K562 (cell line): ENCODE measurements around the gene CHGA. TPM values are rescaled to one million over a fixed set of nuclear protein-coding genes. Genes with fewer than 3 reads are reported as not detected.

Experiments used
- ATAC-seq: fragments of 200-7000 bp; cut with Tn5 transposase; 3 replicates; pipeline ENCODE4 v1.9.1; 2020; ENCODE audit warnings: moderate library complexity
- BruUV-seq: library from RNA; stranded (reverse); fragments of 400-500 nt; replicated peaks from 2 replicates; lab custom pipeline; 2021; lab: Mats Ljungman, UMichigan
- CTCF ChIA-PET: fragments of 300-600 bp; formaldehyde crosslinking; extraction: SDS; loops from one replicate; lab custom pipeline; 2021; ENCODE audit warnings: low intra/inter-chr PET ratio; lab: Yijun Ruan, JAX
- POLR2A ChIA-PET: fragments of 300-600, 350-650 bp; sonication (Branson Sonifier 250); formaldehyde crosslinking; extraction: SDS; loops from one replicate; lab custom pipeline; 2021; ENCODE audit warnings: antibody characterized with exemption, inconsistent platforms; lab: Yijun Ruan, JAX
- DNase-seq, 4 experiments: peaks; one replicate each; pipeline versions ENCODE4 v3.0.0 to v3.0.0-alpha.2; 2011 to 2018; ENCODE audit warnings: low spot score in 3 of 4, mixed read lengths in 3 of 4; ENCODE audit errors: extremely low read depth in 1 of 4
- FAIRE-seq: peaks from 2 replicates; lab custom pipeline; 2011; peaks lifted over from hg19 to GRCh38; lab: Jason Lieb, UNC
- H2AFZ ChIP-seq: 2 replicates; pipeline ENCODE4 v1.6.0; 2011; ENCODE audit warnings: low read depth, low read length, control low read depth, inconsistent platforms
- H3K27ac ChIP-seq: fragments of 200-600 bp; 3 replicates; pipeline ENCODE4 v1.8.0; 2011; ENCODE audit warnings: low read depth, mild to moderate bottlenecking, control low read depth, inconsistent platforms, low read length, moderate library complexity, mixed read lengths; ENCODE audit errors: extremely low read depth
- H3K27me3 ChIP-seq, 2 experiments: fragments of 300-600 bp in 1 of 2; 2 replicates in 1 of 2; 3 replicates in 1 of 2; pipeline versions ENCODE4 v1.6.0 to v1.8.0; 2011; ENCODE audit warnings: inconsistent platforms in 2 of 2, low read length in 2 of 2, mild to moderate bottlenecking in 1 of 2, mixed read lengths in 1 of 2, moderate library complexity in 1 of 2; ENCODE audit not compliant: control insufficient read depth in 2 of 2, insufficient read depth in 2 of 2
- H3K36me3 ChIP-seq: fragments of 300-600 bp; 3 replicates; pipeline ENCODE4 v1.8.0; 2011; ENCODE audit warnings: mild to moderate bottlenecking, low read length, inconsistent platforms; ENCODE audit not compliant: control insufficient read depth, insufficient read depth
- H3K4me1 ChIP-seq, 2 experiments: fragments of 200-600 bp in 1 of 2; replicated peaks in 1 of 2; 2 replicates in 1 of 2; 3 replicates in 1 of 2; pipeline versions ENCODE4 v1.5.1 to v1.8.0; 2011; ENCODE audit warnings: inconsistent platforms in 2 of 2, low read length in 2 of 2, mild to moderate bottlenecking in 1 of 2, mixed read lengths in 1 of 2, moderate library complexity in 1 of 2; ENCODE audit not compliant: control insufficient read depth in 2 of 2, insufficient read depth in 2 of 2
- H3K4me2 ChIP-seq: 2 replicates; pipeline ENCODE4 v1.6.1; 2011; ENCODE audit warnings: low read length, control low read depth, inconsistent platforms, mixed read lengths; ENCODE audit not compliant: insufficient read depth
- H3K4me3 ChIP-seq: fragments of 200-600 bp; sonication (generic), shearing (Covaris generic); 2 replicates; pipeline ENCODE4 v1.5.1; 2016; ENCODE audit warnings: control low read depth, inconsistent platforms
- H3K79me2 ChIP-seq: fragments of 200-600 bp; 3 replicates; pipeline ENCODE4 v1.8.0; 2011; ENCODE audit warnings: low read length, inconsistent platforms; ENCODE audit not compliant: control insufficient read depth, insufficient read depth
- H3K9ac ChIP-seq, 2 experiments: 2 replicates each; pipeline versions ENCODE4 v1.6.0 to v1.6.1; 2011; ENCODE audit warnings: low read depth in 2 of 2, low read length in 2 of 2, control low read depth in 1 of 2, inconsistent platforms in 1 of 2, mild to moderate bottlenecking in 1 of 2, mixed read lengths in 1 of 2; ENCODE audit not compliant: insufficient read depth in 1 of 2
- H3K9me1 ChIP-seq: one replicate; pipeline ENCODE4 v1.6.0; 2011; ENCODE audit warnings: inconsistent platforms, mild to moderate bottlenecking, low read length, moderate library complexity; ENCODE audit not compliant: control insufficient read depth, insufficient read depth
- H3K9me3 ChIP-seq: replicated peaks from 2 replicates; pipeline ENCODE4 v1.5.1; 2011; ENCODE audit warnings: low read depth, low read length, inconsistent platforms; ENCODE audit not compliant: control insufficient read depth, insufficient read depth
- H4K20me1 ChIP-seq: replicated peaks from 2 replicates; pipeline ENCODE4 v1.6.1; 2011; ENCODE audit warnings: low read length, inconsistent platforms, mixed read lengths; ENCODE audit not compliant: control insufficient read depth, insufficient read depth
- IFI16 ChIP-seq: fragments of 250-450 bp; sonication (Bioruptor Pico); IDR thresholded peaks from 2 replicates; pipeline ENCODE4 v2.1.2; 2022; ENCODE audit warnings: mild to moderate bottlenecking, inconsistent platforms
- TBL1XR1 ChIP-seq, 2 experiments: IDR thresholded peaks; 2 replicates each; pipeline ENCODE4 v1.6.1; 2012; ENCODE audit warnings: improper control_type of control experiment in 2 of 2, low read length in 2 of 2, mild to moderate bottlenecking in 1 of 2
- ZNF133 ChIP-seq: fragments of 250-450 bp; sonication (Bioruptor Pico); IDR thresholded peaks from 2 replicates; pipeline ENCODE4 v1.4.0; 2020; ENCODE audit warnings: mild to moderate bottlenecking
- ZNF431 ChIP-seq: sonication (generic); formaldehyde crosslinking; IDR thresholded peaks from 2 replicates; pipeline ENCODE4 v1.8.0; 2022; ENCODE audit warnings: mild to moderate bottlenecking, missing genetic modification reagents
- ZNF785 ChIP-seq: fragments of 250-450 bp; sonication (Bioruptor Pico); IDR thresholded peaks from 2 replicates; pipeline ENCODE4 v1.4.0; 2020; ENCODE audit warnings: mild to moderate bottlenecking
- WGBS: fragments of 100-300 bp; shearing (Covaris generic); methylation state at CpG from one replicate; pipeline ENCODE4 v1.1.6; 2016; ENCODE audit warnings: low coverage, mixed read lengths; ENCODE audit not compliant: insufficient coverage; ENCODE audit errors: missing lambda C conversion rate; 5-methylcytosine and 5-hydroxymethylcytosine counted together
- in situ Hi-C: fragments of 300-500 bp; cut with MboI; formaldehyde crosslinking; loops from 4 replicates; pipeline ENCODE4 v1.15.0; 2018; ENCODE audit warnings: inconsistent platforms, mixed read lengths
- intact Hi-C: fragments of 100-400 bp; cut with micrococcal nuclease; formaldehyde crosslinking; loops from 2 replicates; pipeline ENCODE4 v1.14.2; 2022
- polyA plus RNA-seq, 8 experiments: library from polyadenylated mRNA; depleted of rRNA in 4 of 8; stranded (reverse) in 5 of 8; unstranded in 3 of 8; fragments of >200 nt; fragmentation: Nextera tagmentation in 2 of 8; fragmentation: Illumina TruSeq in 1 of 8; extraction: Ambion mirVana in 2 of 8; extraction: Trizol in 1 of 8; gene quantifications; 2 replicates each; pipeline versions ENCODE4 v1.2.1 to v1.2.3, GENCODE V29; 2011 to 2014; ENCODE audit warnings: inconsistent platforms in 1 of 8, missing spikeins in 1 of 8
- total RNA-seq, 7 experiments: library from RNA; depleted of rRNA in 6 of 7; stranded (reverse); fragments of >200 nt in 6 of 7; fragmentation: Illumina TruSeq in 2 of 7; extraction: Trizol in 2 of 7; gene quantifications; 2 replicates each; pipeline versions ENCODE4 v1.2.1 to v1.2.3, GENCODE V29; 2011 to 2021; ENCODE audit warnings: low replicate concordance in 1 of 7
- TF ChIP-seq, protein P1 (sequence below), 2 experiments: fragments of 450-650 bp in 1 of 2; sonication (generic) in 1 of 2; formaldehyde crosslinking in 1 of 2; IDR thresholded peaks; 2 replicates each; pipeline versions ENCODE4 v1.7.1 to v1.9.0; 2016 to 2022; ENCODE audit warnings: inconsistent platforms in 1 of 2, mild to moderate bottlenecking in 1 of 2, missing genetic modification reagents in 1 of 2
- TF ChIP-seq, protein P2 (sequence below): sonication (generic); formaldehyde crosslinking; IDR thresholded peaks from 2 replicates; pipeline ENCODE4 v1.8.1; 2023; ENCODE audit warnings: mild to moderate bottlenecking, missing genetic modification reagents

Gene CHGA
- total and polyA plus RNA-seq, 9 of the 15 experiments (the other 6 are each of a cell fraction or from before 2014, with no cell fraction given) = not detected

DNA sequence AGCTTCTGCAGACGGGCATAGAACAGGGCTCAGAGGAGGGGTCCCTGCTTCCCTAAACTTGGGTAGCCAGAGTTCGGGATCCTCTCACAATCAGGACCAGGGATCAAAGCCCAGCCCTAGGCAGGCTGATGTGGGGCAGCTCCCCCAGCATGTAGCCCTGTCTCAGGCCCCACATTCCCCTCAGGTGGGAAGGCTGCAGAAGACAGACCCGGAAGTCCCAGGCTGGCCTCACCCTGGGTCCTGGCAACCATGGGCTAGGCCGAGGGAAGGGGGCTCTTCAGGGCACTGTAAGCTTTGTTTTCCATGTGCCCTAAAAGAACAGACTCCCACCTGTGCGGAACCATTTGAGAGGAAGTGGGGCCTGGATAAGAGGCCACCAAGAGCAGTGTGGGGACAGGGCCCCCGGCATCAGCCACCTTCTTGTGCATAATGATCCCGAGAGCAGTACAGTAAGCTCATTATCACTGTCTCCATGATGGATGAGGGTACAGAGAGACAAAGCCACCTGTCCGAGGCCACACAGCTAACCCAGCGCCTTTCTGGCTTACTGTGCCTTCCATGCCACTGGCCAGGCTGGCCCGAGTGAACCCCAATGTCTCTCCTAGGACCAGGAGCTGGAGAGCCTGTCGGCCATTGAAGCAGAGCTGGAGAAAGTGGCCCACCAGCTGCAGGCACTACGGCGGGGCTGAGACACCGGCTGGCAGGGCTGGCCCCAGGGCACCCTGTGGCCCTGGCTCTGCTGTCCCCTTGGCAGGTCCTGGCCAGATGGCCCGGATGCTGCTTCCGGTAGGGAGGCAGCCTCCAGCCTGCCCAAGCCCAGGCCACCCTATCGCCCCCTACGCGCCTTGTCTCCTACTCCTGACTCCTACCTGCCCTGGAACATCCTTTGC is 11.5 kb downstream of the CHGA start:
- H3K9me1 ChIP-seq = no peaks in the 10 kb centered on the region
- WGBS = 54% methylated on average over 12 of the region's 19 CpGs
- H3K4me1 ChIP-seq = peaks cover 0 to 7% of the 10 kb centered on the region in 2 experiments; a peak in 2 of 5 replicates
- H3K27ac ChIP-seq = no peak overlapping the region
- FAIRE-seq = no peak
- no peaks in the 10 kb centered on the region for H3K9me3 ChIP-seq
- H3K9ac ChIP-seq = no peak overlapping the region
- no peaks in the 10 kb centered on the region; the same call in none of the 2 replicates for H4K20me1 ChIP-seq
- H2AFZ ChIP-seq = no peak overlapping the region
- in situ Hi-C loops = no loop called here
- ChIA-PET CTCF (no interaction called here), POLR2A (interaction anchor here (1.3 kb wide), 1 partner anchor 10 kb away, joined by 3 read pairs; no protein-coding TSS in a partner anchor)
- H3K36me3 ChIP-seq = no peaks in the 10 kb centered on the region
- no peak for ATAC-seq
- no peak for DNase-seq
- intact Hi-C loops = no loop called here
- no peaks in the 10 kb centered on the region for H3K79me2 ChIP-seq
- H3K4me2 ChIP-seq = no peak overlapping the region
- H3K4me3 ChIP-seq = no peak overlapping the region
- H3K27me3 ChIP-seq = no peaks in the 10 kb centered on the region
- BruUV-seq = no TSS peak
- TF ChIP-seq, protein P1, sequence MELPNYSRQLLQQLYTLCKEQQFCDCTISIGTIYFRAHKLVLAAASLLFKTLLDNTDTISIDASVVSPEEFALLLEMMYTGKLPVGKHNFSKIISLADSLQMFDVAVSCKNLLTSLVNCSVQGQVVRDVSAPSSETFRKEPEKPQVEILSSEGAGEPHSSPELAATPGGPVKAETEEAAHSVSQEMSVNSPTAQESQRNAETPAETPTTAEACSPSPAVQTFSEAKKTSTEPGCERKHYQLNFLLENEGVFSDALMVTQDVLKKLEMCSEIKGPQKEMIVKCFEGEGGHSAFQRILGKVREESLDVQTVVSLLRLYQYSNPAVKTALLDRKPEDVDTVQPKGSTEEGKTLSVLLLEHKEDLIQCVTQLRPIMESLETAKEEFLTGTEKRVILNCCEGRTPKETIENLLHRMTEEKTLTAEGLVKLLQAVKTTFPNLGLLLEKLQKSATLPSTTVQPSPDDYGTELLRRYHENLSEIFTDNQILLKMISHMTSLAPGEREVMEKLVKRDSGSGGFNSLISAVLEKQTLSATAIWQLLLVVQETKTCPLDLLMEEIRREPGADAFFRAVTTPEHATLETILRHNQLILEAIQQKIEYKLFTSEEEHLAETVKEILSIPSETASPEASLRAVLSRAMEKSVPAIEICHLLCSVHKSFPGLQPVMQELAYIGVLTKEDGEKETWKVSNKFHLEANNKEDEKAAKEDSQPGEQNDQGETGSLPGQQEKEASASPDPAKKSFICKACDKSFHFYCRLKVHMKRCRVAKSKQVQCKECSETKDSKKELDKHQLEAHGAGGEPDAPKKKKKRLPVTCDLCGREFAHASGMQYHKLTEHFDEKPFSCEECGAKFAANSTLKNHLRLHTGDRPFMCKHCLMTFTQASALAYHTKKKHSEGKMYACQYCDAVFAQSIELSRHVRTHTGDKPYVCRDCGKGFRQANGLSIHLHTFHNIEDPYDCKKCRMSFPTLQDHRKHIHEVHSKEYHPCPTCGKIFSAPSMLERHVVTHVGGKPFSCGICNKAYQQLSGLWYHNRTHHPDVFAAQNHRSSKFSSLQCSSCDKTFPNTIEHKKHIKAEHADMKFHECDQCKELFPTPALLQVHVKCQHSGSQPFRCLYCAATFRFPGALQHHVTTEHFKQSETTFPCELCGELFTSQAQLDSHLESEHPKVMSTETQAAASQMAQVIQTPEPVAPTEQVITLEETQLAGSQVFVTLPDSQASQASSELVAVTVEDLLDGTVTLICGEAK (IDR thresholded peaks at IDR 0.05) = no peak
- TF ChIP-seq, protein P1 (CRISPR knock-in tag; IDR thresholded peaks at IDR 0.05) = no peak
- no peak for TF ChIP-seq ZNF785 (CRISPR knock-in tag)
- no peak for TF ChIP-seq ZNF133 (CRISPR knock-in tag)
- no peak for TF ChIP-seq TBL1XR1 (IDR thresholded peaks at IDR 0.05; ENCODE audit: low read length in 2 of 2)
- no peak for TF ChIP-seq IFI16 (CRISPR knock-in tag)
- TF ChIP-seq, protein P2, sequence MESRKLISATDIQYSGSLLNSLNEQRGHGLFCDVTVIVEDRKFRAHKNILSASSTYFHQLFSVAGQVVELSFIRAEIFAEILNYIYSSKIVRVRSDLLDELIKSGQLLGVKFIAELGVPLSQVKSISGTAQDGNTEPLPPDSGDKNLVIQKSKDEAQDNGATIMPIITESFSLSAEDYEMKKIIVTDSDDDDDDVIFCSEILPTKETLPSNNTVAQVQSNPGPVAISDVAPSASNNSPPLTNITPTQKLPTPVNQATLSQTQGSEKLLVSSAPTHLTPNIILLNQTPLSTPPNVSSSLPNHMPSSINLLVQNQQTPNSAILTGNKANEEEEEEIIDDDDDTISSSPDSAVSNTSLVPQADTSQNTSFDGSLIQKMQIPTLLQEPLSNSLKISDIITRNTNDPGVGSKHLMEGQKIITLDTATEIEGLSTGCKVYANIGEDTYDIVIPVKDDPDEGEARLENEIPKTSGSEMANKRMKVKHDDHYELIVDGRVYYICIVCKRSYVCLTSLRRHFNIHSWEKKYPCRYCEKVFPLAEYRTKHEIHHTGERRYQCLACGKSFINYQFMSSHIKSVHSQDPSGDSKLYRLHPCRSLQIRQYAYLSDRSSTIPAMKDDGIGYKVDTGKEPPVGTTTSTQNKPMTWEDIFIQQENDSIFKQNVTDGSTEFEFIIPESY (CRISPR knock-in tag) = no peak
- no peak for TF ChIP-seq ZNF431 (CRISPR knock-in tag)
